Head of caudate nucleus (tissue), 42 donors: Measurements from ENCODE around the gene ADAT3.

Experiments used
- DNase-seq, 42 donors: peaks; one replicate each; pipeline versions ENCODE4 v3.0.0 to v3.0.0-alpha.2; 2020 to 2021; ENCODE audit warnings: mixed read lengths in 7 of 42
- intact Hi-C: fragments of 100-400 bp; cut with DNase I; formaldehyde crosslinking; loops from one replicate; pipeline ENCODE4 v1.15.0; 2022

Gene ADAT3

GRCh38 chr19:1929021-1929742 is 24.0 kb downstream of the ADAT3 start:
- peak in 41 of 42 donors; percentile 63 to 92 (median 82) for DNase-seq
- intact Hi-C loops, result no loop called here

- DNase-seq, result no peak
- intact Hi-C loops, result loop anchor here (10.0 kb wide), 1 partner anchor 133 kb away; no protein-coding TSS in a partner anchor
Observed at GRCh38 chr19:1931445-1931844, 26.2 kb downstream of the ADAT3 start.

GRCh38 chr19:1932395-1932794 is 27.2 kb downstream of the ADAT3 start:
- DNase-seq, result no peak
- intact Hi-C loops, result loop anchor here (10.0 kb wide), 1 partner anchor 132 kb away; no protein-coding TSS in a partner anchor

- no peak for DNase-seq
- intact Hi-C loops, result loop anchor here (10.0 kb wide), 1 partner anchor 132 kb away; no protein-coding TSS in a partner anchor
Observed at GRCh38 chr19:1933244-1933643, 28.0 kb downstream of the ADAT3 start.

- no peak for DNase-seq
- intact Hi-C loops, result loop anchor here (10.0 kb wide), 1 partner anchor 131 kb away; no protein-coding TSS in a partner anchor
Observed at GRCh38 chr19:1933942-1934341, 28.7 kb downstream of the ADAT3 start.

GRCh38 chr19:1935484-1936208 is 30.4 kb downstream of the ADAT3 start:
- DNase-seq, result peak in 20 of 42 donors; percentile 22 to 80 (median 49)
- intact Hi-C loops, result loop anchor here (10.0 kb wide), 1 partner anchor 129 kb away; no protein-coding TSS in a partner anchor

GRCh38 chr19:1936430-1936829 is 31.2 kb downstream of the ADAT3 start:
- intact Hi-C loops, result loop anchor here (10.0 kb wide), 1 partner anchor 128 kb away; no protein-coding TSS in a partner anchor
- DNase-seq, result no peak

- no peak for DNase-seq
- intact Hi-C loops, result loop anchor here (10.0 kb wide), 1 partner anchor 128 kb away; no protein-coding TSS in a partner anchor
Observed at GRCh38 chr19:1936916-1937610, 31.9 kb downstream of the ADAT3 start.

GRCh38 chr19:1938071-1938470 is 32.9 kb downstream of the ADAT3 start:
- DNase-seq, result no peak
- intact Hi-C loops, result loop anchor here (10.0 kb wide), 1 partner anchor 127 kb away; no protein-coding TSS in a partner anchor

GRCh38 chr19:1941146-1942077 is 36.2 kb downstream of the ADAT3 start, which contains the start of gene CSNK1G2:
Gene CSNK1G2 (plus strand): TSS chr19:1941172. CDS start chr19:1969773, 28,601 bp downstream.
- peak in 1 of 42 donors; percentile 31 for DNase-seq
- intact Hi-C loops, result no loop called here

- intact Hi-C loops, result no loop called here
- DNase-seq, result peak in 30 of 42 donors; percentile 13 to 74 (median 54)
Observed at GRCh38 chr19:1942078-1942933, 37.1 kb downstream of the ADAT3 start.

GRCh38 chr19:1942934-1943555 is 37.8 kb downstream of the ADAT3 start:
- DNase-seq, result peak in 1 of 42 donors; percentile 40
- intact Hi-C loops, result no loop called here

- intact Hi-C loops, result no loop called here
- DNase-seq, result no peak
Observed at GRCh38 chr19:1943661-1944087, 38.5 kb downstream of the ADAT3 start.

- intact Hi-C loops, result no loop called here
- no peak for DNase-seq
Observed at GRCh38 chr19:1944088-1944915, 39.1 kb downstream of the ADAT3 start.

- intact Hi-C loops, result no loop called here
- DNase-seq, result no peak
Observed at GRCh38 chr19:1944916-1945561, 39.8 kb downstream of the ADAT3 start.
